Transverse colon (tissue), 4 donors: ENCODE data around the gene DRGX. TPM values are rescaled to one million over a fixed set of nuclear protein-coding genes. Genes with fewer than 3 reads are reported as not detected.

Experiments used
- DNase-seq: peaks from one replicate; pipeline ENCODE4 v3.0.0-alpha.2; 2019
- H3K27ac ChIP-seq, 4 donors: fragments of 200-600 bp; sonication (generic); 2 replicates each; pipeline ENCODE4 v1.5.1; 2016 to 2018; ENCODE audit warnings: inconsistent platforms in 4 of 4
- H3K27me3 ChIP-seq: fragments of 200-600 bp; sonication (generic); 2 replicates; pipeline ENCODE4 v1.5.1; 2017; ENCODE audit warnings: inconsistent platforms
- H3K36me3 ChIP-seq, 4 donors: fragments of 200-600 bp; sonication (generic); 2 replicates each; pipeline ENCODE4 v1.5.1; 2017 to 2019; ENCODE audit warnings: inconsistent platforms in 4 of 4
- H3K4me1 ChIP-seq, 4 donors: fragments of 200-600 bp; sonication (generic); 2 replicates each; pipeline ENCODE4 v1.5.1; 2017 to 2020; ENCODE audit warnings: inconsistent platforms in 4 of 4
- H3K4me3 ChIP-seq, 4 donors: fragments of 200-600 bp; sonication (generic); 1 replicate in 1 of 4; 2 replicates in 3 of 4; pipeline versions ENCODE4 v1.5.1 to v1.6.1; 2017 to 2019; ENCODE audit warnings: inconsistent platforms in 4 of 4
- H3K9me3 ChIP-seq, 2 donors: fragments of 200-600 bp; sonication (generic); 2 replicates each; pipeline ENCODE4 v1.5.1; 2017 to 2019; ENCODE audit warnings: inconsistent platforms in 2 of 2
- EP300 ChIP-seq: sonication (generic); formaldehyde crosslinking; IDR thresholded peaks from one replicate; pipeline ENCODE4 v1.6.1; 2017; ENCODE audit warnings: antibody characterized with exemption, low read depth
- POLR2A ChIP-seq: fragments of 450-650 bp; IDR thresholded peaks from one replicate; pipeline ENCODE4 v1.6.1; 2016; ENCODE audit warnings: antibody characterized with exemption, mild to moderate bottlenecking, moderate library complexity
- POLR2AphosphoS5 ChIP-seq, 3 donors: sonication (generic); formaldehyde crosslinking; IDR thresholded peaks; one replicate each; pipeline ENCODE4 v1.6.1; 2016; ENCODE audit warnings: antibody characterized with exemption in 3 of 3
- WGBS, 2 donors: methylation state at CpG; one replicate each; pipeline ENCODE4 v1.1.5; 2018; ENCODE audit warnings: low coverage in 1 of 2; 5-methylcytosine and 5-hydroxymethylcytosine counted together
- in situ Hi-C, 4 donors: fragments of 200-750 bp; cut with MboI; loops; one replicate each; pipeline versions ENCODE4 v1.15.0 to v1.15.1; 2017; ENCODE audit warnings: low sequenced_read_pairs in 3 of 4, low pct_ligation_motif_present in 1 of 4, low pct_unique_long_range_greater_than_20kb in 1 of 4
- intact Hi-C: fragments of 100-400 bp; cut with DNase I; formaldehyde crosslinking; loops from one replicate; pipeline ENCODE4 v1.15.1; 2023; ENCODE audit warnings: low total_unique reads
- total RNA-seq, 4 donors: library from RNA; depleted of rRNA; stranded (reverse); fragments of >200 nt; gene quantifications; one replicate each; pipeline ENCODE4 v1.1.0, GENCODE V29; 2016
- TF ChIP-seq, protein P1 (sequence below), 5 experiments: fragments of 200-600 bp in 3 of 5; fragments of 450-650 bp in 2 of 5; sonication (generic) in 3 of 5; IDR thresholded peaks; 1 replicate in 2 of 5; 2 replicates in 3 of 5; pipeline ENCODE4 v1.5.1; 2016 to 2017; ENCODE audit warnings: antibody characterized with exemption in 5 of 5, inconsistent platforms in 3 of 5, mild to moderate bottlenecking in 2 of 5, moderate library complexity in 1 of 5

The DRGX gene
- total RNA-seq, 4 donors from 2014 or later = 0.32 to 0.37 TPM; not detected in 2

- no peaks in the 10 kb centered on the region for H3K9me3 ChIP-seq
- TF ChIP-seq, protein P1, sequence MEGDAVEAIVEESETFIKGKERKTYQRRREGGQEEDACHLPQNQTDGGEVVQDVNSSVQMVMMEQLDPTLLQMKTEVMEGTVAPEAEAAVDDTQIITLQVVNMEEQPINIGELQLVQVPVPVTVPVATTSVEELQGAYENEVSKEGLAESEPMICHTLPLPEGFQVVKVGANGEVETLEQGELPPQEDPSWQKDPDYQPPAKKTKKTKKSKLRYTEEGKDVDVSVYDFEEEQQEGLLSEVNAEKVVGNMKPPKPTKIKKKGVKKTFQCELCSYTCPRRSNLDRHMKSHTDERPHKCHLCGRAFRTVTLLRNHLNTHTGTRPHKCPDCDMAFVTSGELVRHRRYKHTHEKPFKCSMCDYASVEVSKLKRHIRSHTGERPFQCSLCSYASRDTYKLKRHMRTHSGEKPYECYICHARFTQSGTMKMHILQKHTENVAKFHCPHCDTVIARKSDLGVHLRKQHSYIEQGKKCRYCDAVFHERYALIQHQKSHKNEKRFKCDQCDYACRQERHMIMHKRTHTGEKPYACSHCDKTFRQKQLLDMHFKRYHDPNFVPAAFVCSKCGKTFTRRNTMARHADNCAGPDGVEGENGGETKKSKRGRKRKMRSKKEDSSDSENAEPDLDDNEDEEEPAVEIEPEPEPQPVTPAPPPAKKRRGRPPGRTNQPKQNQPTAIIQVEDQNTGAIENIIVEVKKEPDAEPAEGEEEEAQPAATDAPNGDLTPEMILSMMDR (IDR thresholded peaks at IDR 0.05) = no peak
- TF ChIP-seq POLR2AphosphoS5 (IDR thresholded peaks at IDR 0.05) = no peak
- TF ChIP-seq EP300 = no peak
- TF ChIP-seq POLR2A = no peak
- H3K4me1 ChIP-seq = no peaks in the 10 kb centered on the region
- in situ Hi-C loops = no loop called here
- WGBS, 2 donors = 85 to 100% methylated on average over 1 to 8 of the region's 8 CpGs
- H3K27ac ChIP-seq = no peak overlapping the region
- no peaks in the 10 kb centered on the region for H3K27me3 ChIP-seq
- H3K36me3 ChIP-seq = no peaks in the 10 kb centered on the region
- no peak for DNase-seq
- intact Hi-C loops = no loop called here
- H3K4me3 ChIP-seq = no peak overlapping the region
Measured at GRCh38 chr10:49363309-49364031, 32.4 kb downstream of the DRGX start.

GRCh38 chr10:49362596-49363260, 33.2 kb downstream of the DRGX start:
- DNase-seq = no peak
- Histone ChIP-seq H3K4me3 (no peak overlapping the region), H3K36me3 (no peaks in the 10 kb centered on the region), H3K9me3 (no peaks in the 10 kb centered on the region), H3K4me1 (no peaks in the 10 kb centered on the region), H3K27ac (no peak overlapping the region), H3K27me3 (no peaks in the 10 kb centered on the region)
- intact Hi-C loops (no loop called here), in situ Hi-C loops (no loop called here)
- 69% methylated on average over 10 of the region's 10 CpGs; no CpG with 5 or more reads in 1 of the 2 donors for WGBS, 2 donors
- TF ChIP-seq POLR2A (no peak), POLR2AphosphoS5 (IDR thresholded peaks at IDR 0.05) (no peak), EP300 (no peak)
- TF ChIP-seq, protein P1 (IDR thresholded peaks at IDR 0.05) = no peak

DNA sequence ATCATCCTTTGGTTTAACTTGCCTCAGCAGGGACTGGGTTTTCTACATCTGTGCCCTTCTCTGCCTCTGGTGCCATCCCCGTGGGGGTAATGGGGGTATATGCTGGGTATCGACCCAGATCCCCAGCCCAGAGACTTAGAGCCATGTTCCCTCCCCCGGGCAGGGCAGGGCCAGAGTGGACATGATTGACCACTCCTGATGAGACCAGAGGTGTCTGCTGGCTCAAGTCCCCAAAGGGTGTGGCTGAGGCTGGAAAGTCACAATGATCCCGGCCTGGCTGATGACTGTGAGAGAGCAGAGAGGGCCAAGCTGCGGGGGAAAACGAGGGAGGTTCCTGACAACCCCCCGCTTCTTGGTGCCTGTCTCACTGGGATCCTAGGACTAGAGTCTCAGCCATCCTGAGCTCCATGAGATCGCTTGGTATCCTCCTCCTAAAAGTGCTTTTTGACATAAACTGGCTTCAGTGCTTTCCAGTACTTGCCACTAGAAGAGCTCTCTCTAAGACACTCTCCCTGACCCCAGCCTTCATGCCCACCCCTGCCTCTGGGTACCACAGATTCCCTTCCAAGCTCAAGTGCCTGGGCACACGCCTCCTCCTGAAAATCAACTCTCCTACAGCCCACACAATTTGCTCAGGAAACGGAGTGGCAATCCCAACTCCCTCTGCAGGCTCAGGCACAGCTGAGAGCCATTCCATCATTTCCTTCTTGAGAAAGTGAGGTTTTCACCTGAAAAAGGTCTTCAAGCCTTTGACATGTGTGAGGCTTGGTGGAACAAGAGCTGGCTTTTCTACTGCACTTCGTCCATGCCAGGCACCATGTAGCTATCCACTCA, 33.9 kb downstream of the DRGX start:
- H3K4me1 ChIP-seq = no peaks in the 10 kb centered on the region
- in situ Hi-C loops = no loop called here
- no peaks in the 10 kb centered on the region for H3K9me3 ChIP-seq
- H3K27ac ChIP-seq = no peak overlapping the region
- no peak for TF ChIP-seq POLR2AphosphoS5 (IDR thresholded peaks at IDR 0.05)
- no peaks in the 10 kb centered on the region for H3K27me3 ChIP-seq
- no peak for DNase-seq
- intact Hi-C loops = no loop called here
- no peaks in the 10 kb centered on the region for H3K36me3 ChIP-seq
- no peak overlapping the region for H3K4me3 ChIP-seq
- WGBS, 2 donors = 71% methylated on average over 11 of the region's 11 CpGs; no CpG with 5 or more reads in 1 of the 2 donors

GRCh38 chr10:49361178-49361554, 34.7 kb downstream of the DRGX start:
- WGBS, 2 donors = 78% methylated on average over 7 of the region's 8 CpGs; no CpG with 5 or more reads in 1 of the 2 donors
- H3K4me3 ChIP-seq = no peak overlapping the region
- intact Hi-C loops = no loop called here
- no peaks in the 10 kb centered on the region for H3K27me3 ChIP-seq
- in situ Hi-C loops = no loop called here
- H3K27ac ChIP-seq = no peak overlapping the region
- H3K36me3 ChIP-seq = no peaks in the 10 kb centered on the region
- no peak for TF ChIP-seq EP300
- no peaks in the 10 kb centered on the region for H3K9me3 ChIP-seq
- H3K4me1 ChIP-seq = no peaks in the 10 kb centered on the region
- DNase-seq = no peak
